ENCODE data around the gene RASAL2.
"Not testable (repeated sequence)": the region's sequence is repeated elsewhere in the genome, so short reads cannot be mapped to it uniquely, and the experiment has no call there.

Gene RASAL2

DNA sequence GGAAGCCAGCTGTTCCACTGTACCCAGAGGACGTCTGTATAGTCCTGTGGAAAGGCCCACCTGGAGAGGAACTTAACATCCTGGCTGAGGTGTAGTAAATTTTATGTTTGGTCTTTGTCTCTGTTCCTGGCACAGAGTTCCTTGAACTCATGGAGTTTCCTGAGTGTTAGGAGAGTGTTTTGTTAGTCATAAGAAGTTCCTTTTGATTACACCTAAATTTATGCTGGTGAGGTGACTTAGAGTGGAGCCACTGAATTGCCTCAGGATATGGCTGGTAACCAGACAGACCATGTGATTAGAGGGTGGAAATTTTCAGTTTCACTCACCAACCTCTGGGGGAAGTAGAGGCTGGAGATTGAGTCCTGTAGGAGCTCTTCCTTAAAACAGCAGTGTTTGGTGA is 57.9 kb downstream of the RASAL2 start:
- no peak overlapping the region for H3K4me3 ChIP-seq (ENCODE audit: low read depth, low read length)

DNA sequence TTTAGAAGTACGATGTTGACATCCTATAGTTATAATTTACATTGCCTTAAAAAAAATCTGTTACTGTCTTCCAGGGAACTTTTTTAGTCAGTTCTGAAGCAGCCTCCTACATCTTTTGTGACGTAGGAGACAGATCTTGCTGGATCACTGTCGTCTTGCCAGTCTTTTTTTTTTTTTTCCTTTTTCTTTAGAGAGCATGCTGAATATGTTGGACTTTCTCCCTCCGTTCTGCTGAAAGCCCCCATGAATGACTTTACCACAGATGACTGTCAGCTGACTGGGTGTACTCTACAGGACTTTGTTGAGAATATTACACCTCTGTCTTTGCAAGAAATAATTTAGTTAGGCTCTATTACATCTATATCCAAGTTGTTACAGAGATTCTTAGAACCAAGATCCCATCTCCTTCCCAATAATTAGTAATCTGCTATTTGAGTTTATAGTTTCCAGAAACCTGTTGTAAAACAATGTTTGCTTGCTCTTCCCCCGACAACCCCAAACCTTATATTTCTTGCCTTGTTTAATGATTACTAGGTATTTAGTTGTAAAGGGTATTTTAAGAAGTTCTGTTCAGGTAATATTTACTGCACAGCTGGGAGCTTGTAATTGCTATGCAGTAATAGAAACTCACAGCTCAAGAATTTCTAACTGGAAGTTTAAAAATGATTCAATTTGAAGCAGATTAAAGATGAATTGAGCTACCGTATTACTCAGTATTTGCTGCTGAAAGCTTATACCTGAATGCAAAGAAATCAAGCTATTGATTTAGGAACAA is 61.8 kb downstream of the RASAL2 start:
- no peak overlapping the region for H3K4me3 ChIP-seq (ENCODE audit: low read depth, low read length)

DNA sequence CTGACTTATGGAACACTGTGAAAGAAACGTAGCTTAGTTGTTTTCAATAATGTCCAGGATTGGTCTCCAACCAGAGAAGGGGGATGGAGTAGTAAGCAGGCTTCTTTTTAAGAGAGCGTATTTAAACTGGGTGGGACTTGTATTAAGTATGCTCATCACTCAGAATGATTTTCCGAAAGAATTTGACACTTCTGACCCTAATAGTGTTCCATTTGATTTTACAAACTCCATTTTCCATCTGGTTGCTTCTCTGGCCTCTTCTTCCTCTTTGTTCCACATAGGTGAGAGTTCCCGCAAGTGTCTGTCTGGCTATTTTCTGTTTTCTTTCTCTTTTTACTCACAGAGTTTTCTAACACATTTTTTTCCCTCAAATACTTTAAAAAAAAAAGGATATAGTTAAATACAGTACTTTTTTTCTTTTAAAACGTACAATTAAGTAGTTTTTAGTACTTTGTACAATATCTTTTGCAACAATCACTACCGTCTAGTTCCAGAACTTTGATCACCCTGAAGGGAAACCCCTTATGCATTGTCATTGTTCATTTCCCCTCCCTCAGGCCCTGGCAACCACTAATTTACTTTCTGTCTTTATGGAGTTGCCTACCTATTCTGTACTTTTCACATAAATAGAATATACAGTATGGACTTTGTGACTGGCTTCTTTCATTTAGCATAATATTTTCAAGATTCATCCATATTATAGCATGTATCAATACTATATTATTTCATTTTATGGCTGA is 67.0 kb downstream of the RASAL2 start:
- H3K4me3 ChIP-seq (ENCODE audit: low read depth, low read length), result no peak overlapping the region

DNA sequence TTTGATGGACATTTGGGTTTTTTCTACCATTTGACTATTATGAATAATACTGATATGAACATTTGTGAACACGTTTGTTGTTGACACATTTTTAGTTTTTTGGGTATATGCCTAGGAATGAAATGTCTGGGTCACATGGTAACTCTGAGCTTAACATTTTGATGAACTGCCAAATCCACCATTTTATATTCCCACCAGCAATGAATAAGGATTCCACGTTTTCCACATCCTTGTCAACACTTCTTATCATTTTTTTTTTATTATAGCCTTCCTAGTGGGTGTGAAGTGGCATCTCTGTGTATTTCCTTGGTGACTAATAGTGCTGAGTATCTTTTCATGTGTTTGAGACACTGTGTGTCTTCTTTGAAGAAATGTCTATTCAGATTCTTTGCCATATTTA is 67.6 kb downstream of the RASAL2 start:
- H3K4me3 ChIP-seq (ENCODE audit: low read depth, low read length), result no peak overlapping the region

DNA sequence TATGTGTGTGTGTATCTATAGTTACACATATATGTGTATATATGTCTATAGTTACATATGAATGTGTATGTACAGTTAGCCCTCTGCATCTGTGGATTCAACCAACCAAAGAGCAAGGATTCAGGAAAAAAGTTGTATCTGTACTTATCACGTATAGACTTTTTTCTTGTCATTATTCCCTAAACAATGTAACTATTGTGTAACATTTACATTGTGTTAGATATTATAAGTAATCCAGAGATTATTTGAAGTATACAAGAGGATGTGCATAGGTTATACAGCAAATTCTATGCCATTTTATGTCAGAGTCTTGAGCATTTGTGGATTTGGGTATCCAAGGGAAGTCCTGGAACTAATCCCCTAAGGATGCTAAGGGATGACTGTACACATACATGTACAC is 71.3 kb downstream of the RASAL2 start:
- H3K4me3 ChIP-seq (ENCODE audit: low read depth, low read length), result no peak overlapping the region

DNA sequence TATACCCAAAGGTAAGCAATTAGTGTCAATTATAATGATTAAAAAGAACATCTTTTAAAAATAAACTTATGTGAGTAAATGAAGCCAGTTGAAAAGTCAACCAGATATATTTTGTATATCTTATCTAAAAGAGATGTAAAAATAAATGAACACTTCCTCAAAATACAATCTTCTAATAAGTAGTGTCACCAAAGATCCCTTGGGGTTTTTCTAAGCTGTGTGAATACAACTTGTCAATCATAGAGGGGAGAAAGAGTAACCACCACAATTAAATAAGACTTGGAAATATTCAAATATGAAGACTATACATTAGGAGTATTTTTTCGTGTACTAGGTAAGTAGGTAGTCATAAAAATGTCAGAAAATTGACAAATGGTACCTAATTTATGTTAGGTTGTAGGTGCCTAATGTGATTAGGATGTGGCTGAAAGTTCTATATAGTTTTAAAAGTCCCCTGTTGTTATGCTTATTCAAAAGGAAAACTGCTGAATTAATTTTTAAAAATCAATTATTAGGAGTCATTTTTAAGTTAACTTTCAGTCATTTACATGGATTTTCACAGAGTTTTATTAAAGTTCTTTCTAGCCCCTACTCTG is 72.6 kb downstream of the RASAL2 start:
- no peak overlapping the region for H3K4me3 ChIP-seq (ENCODE audit: low read depth, low read length)

DNA sequence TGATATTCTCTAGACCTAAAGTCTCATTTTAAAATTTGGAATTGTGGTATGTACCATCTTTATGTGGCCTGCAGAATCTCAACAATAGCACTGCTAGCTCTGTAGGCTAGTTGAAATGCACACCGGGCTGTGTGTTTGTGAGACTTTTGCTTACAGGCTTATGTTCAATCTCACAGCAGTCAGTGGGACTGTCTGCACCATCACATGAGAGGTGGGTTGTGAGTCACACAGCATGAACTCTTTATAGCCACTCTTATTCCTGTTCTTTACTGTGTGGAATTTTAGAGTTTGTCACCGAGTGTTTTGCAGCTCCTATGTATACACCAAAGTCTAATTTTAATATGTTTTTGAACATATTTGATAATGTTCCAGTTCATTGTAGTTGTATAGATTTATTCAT is 74.6 kb downstream of the RASAL2 start:
- no peak overlapping the region for H3K4me3 ChIP-seq (ENCODE audit: low read depth, low read length)

DNA sequence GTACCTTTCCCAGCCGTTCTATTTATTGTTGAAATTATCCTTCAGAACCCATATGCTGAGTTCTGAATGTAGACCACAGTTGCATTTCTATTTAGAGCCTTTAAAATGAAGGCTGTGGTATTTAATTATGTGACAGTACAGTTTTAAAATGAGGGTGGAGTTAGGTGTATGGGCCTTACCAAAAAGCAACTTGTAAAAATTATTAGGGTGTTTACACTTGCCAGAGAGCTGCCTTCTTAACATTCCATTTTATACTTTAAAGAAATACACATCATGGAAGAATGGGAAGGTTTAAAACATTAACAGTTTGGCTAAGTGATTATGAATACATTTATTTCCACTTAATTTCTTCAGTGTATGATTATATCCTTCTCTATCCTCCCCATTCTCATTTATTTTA is 75.7 kb downstream of the RASAL2 start:
- H3K4me3 ChIP-seq (ENCODE audit: low read depth, low read length), result no peak overlapping the region

DNA sequence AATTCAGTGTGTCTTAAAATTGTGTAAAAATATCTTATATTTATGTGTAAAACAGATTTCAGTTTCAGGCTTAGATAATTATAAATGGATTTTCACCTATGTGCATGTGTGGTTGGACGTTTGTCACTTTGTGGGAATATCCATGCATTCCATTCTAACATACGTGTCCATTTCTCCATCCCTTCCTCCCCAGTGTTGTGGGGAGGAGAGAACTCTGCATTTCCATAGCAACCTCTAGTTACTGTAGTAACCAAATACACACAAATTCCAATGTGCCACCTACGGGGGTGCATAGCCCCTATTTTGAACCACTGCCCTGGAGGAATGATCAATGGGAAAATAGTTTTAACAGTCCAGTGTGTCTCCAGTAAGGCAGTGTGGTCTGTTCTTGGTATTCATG is 79.0 kb downstream of the RASAL2 start:
- H3K4me3 ChIP-seq (ENCODE audit: low read depth, low read length), result no peak overlapping the region

DNA sequence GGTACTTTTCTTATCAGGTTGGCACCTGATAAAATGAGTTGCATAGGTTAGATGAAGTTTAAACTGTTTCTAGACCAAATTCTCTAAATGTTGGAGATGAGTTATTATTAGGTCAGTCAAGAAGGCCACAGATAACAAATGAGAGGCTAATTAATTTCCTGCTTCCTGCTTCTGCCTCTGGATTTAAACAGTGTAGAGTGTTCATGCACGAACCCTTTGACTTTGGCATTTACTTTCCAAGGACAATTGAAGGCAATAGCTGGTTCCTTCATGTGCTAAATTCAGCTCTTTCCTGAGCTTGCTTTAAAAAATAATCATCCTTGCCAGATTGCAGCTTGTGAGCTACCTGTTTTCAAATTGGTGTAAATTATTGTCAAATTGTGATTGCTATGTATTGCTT is 80.6 kb downstream of the RASAL2 start:
- no peak overlapping the region for H3K4me3 ChIP-seq (ENCODE audit: low read depth, low read length)

DNA sequence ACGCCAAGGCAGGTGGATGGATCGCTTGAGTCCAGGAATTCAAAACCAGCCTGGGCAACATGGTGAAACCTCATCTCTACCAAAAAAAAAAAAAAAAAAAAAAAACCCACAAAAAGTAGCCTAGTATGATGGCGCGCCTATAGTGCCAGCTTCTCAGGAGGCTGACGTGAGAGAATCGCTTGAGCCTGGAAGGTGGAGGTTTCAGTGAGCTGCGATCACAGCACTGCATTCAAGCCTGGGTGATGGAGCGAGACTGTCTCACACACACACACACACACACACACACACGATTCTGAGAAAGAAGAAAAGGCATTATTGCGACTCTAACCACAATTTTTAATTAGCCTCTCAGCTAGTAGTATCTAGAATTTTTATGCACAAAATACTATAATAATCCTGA is 86.5 kb downstream of the RASAL2 start:
- H3K4me3 ChIP-seq (ENCODE audit: low read depth, low read length), result no peak overlapping the region

DNA sequence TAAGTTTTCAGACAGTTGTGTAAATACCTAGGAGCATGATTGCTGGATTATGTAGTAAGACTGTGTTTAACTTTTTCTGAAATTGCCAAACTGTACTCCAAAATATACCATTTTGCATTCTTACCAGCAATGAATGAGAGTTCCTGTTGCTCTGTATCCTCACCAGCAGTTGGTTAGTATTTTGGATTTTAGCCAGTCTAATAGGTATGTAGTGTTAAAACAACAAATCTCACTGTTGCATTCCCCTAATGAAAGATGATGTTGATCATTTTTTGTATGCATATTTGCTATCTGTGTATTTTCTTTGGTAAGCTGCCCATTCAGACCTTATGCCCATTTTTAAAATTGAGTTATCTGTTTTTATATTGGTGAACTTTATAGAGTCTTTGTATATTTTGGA is 89.9 kb downstream of the RASAL2 start:
- no peak overlapping the region for H3K4me3 ChIP-seq (ENCODE audit: low read depth, low read length)

DNA sequence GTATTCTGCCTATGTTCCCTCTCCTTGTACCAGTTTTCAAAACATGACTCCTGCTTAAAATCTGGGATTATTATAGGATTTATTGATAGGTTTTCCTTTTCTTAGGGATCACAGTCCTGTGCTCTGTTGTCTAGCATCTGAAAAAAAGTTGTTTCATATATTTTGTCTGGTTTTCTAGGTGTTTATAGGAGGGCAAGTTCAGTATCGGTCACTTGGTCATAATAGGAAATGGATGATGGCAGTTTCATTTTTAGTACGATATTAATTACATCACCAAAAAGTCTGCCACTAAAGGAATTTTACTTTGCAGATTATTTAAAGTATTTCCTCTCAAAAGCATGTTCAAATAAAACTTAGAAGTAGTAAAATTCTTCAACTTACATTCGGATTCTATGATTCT is 94.4 kb downstream of the RASAL2 start:
- no peak overlapping the region for H3K4me3 ChIP-seq (ENCODE audit: low read depth, low read length)

DNA sequence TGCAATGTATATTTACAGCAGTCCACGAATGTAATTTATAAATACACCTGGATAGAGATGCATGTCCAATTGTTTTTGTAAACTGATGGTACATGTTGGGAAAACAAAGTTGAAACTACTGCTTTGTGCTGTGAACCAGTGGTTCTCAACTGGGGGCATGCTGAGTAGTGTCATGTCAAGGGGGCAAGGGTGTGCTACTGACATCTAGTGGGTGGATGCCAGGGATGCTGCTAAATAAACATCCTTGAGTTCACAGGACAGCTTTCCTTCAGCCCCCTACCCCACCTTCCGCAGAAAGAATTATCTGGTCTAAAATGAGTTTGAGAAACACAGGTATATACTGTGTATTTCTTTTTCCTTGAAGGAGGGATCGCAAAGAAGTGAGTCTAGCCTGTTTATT is 95.9 kb downstream of the RASAL2 start:
- H3K4me3 ChIP-seq (ENCODE audit: low read depth, low read length), result no peak overlapping the region

DNA sequence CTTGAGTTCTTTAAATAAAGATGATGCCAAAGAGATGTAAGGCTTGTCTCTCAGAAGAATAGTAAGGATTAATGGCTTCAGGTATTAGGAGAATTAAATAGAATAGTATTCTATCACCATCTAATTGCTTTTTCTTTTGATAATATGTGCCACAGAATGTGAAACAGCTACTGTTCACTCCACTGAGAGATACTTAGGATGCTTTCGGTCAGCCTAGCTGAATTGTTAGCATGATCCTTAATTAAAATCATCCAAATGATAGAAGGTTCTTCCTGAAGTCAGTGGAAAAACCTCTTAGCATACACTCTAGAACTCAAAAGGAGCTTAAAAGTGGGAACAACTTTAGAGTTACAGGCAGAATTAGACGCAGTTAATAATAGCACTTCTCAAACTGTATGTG is 97.0 kb downstream of the RASAL2 start:
- H3K4me3 ChIP-seq (ENCODE audit: low read depth, low read length), result no peak overlapping the region

DNA sequence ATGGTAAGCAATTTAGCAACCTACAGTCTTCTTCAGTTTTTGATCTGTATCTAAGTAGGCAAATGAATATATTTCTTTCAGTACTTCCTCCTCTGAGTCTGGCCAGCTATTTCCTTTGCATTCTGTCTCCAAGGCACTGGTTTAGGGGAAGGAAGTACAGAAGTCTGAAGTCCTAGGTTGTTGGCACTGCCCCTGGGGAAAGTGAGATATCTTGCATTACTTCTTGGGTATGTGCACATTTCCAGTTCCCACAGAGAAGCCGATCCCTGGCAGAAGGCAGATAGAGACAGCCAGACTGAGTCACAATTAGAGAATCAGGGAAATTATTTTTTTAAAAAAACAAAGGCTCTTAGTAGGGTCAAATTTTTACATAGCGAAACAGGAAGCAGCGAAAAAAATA is 98.8 kb downstream of the RASAL2 start:
- no peak overlapping the region for H3K4me3 ChIP-seq (ENCODE audit: low read depth, low read length)

DNA sequence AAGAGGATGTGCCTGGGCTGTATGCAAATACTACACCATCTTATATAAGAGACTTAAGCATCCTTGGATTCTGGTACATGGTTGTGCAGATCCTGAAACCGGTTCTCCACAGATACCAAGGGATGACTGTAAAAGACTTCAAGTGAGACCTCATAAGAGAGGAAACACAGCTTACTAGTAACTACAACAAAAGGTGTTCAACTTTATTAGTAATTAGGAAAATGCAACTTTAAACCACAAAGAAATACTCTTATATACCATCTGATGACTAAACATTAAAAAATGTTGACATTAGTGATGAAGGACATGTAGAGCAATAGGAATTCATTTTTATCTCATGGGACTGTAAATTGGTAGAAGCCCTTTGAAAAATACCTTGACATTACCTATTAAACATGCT is 102.7 kb downstream of the RASAL2 start:
- H3K4me3 ChIP-seq (ENCODE audit: low read depth, low read length), result no peak overlapping the region

DNA sequence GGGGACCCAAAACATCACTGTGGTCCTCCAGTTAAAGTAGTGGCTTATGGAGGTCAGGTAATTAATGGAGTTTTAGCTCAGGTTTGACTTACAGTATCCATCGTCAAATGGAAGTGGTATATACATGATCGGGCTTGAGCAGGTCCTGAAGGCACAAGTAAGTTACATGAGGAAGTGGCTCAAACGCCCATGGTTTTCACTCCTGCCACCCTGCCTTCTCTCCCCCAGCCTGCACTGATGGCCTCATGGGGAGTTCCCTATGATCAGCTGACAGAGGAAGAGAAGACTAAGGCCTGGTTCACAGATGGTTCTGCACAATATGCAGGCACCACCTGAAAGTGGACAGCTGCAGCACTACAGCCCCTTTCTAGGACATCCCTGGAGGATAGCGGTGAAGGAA is 108.2 kb downstream of the RASAL2 start:
- not testable (repeated sequence) for H3K4me3 ChIP-seq (ENCODE audit: low read depth, low read length)

DNA sequence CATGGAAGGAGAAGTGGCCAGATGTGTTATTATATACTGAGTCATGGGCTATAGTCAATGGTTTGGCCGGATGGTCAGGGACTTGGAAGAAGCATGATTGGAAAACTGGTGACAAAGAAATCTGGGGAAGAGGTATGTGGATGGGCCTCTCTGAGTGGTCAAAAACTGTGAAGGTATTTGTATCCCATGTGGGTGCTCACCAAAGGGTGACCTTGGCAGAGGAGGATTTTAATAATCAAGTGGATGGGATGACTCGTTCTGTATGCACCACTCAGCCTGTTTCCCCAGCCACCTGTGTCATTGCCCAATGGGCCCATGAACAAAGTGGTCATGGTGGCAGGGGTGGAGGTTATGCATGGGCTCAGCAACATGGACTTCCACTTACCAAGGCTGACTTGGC is 108.6 kb downstream of the RASAL2 start:
- not testable (repeated sequence) for H3K4me3 ChIP-seq (ENCODE audit: low read depth, low read length)

DNA sequence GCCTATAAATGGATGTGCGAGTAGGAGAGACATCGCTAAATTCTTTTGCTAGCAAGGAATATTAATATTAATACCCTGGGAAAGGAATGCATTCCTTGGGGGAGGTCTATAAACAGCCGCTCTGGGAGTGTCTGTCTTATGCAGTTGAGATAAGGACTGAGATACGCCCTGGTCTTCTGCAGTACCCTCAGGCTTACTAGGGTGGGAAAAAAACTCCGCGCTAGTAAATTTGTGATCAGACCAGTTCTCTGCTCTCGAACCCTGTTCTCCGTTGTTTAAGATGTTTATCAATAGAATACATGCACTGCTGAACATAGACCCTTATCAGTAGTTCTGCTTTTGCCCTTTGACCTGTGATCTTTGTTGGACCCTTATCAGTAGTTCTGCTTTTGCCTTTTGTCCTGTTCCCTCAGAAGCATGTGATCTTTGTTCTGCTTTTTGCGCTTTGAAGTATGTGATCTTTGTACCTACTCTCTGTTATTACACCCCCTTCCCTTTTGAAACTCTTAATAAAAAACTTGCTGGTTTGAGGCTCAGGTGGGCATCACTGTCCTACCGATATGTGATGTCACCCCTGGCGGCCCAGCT is 114.5 kb downstream of the RASAL2 start:
- H3K4me3 ChIP-seq (ENCODE audit: low read depth, low read length), result not testable (repeated sequence)

DNA sequence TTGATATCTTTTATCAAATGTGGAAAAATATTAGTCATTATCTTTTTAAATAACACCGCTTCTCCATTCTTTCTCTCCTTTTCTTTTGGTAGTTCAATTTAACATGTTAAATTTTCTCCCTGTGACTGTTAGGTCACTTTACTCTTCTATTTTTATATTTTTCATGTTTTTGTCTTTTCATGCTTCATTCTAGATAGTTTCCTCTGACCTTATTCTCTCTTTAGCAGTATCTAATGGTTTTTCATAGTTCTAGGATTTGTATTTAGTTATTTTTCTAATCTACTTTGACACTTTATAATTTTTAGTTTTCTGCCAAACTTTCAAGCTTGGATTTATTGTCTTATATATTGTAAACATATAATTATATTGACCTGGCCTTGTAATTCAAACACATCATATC is 116.0 kb downstream of the RASAL2 start:
- no peak overlapping the region for H3K4me3 ChIP-seq (ENCODE audit: low read depth, low read length)

DNA sequence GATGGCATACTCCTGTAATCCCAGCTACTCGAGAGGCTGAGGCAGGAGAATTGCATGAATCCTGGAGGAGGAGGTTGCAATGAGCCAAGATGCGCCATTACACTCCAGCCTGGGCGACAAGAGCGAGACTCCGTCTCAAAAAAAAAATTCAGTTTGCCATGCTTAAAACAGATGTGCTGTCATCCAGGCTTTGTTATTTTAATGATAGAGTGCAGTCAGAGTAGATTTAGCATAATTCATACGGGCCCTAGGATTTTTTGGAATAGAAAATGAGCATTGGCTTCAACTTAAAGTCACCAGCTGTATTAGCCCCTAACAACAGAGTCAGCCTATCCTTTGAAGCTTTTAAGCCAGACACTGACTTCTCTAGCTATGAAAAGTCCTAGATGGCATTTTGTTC is 124.6 kb downstream of the RASAL2 start:
- no peak overlapping the region for H3K4me3 ChIP-seq (ENCODE audit: low read depth, low read length)
